Adipocyte (in vitro differentiated cells): ENCODE results near the gene CLPTM1L.

Experiments
- DNase-seq: peaks from one replicate; pipeline ENCODE4 v3.0.0-alpha.2; 2015; ENCODE audit warnings: low read depth
- H3K27me3 ChIP-seq: replicated peaks from 2 replicates; pipeline ENCODE4 v1.7.0; 2013; ENCODE audit warnings: mild to moderate bottlenecking, low read length, moderate library complexity; ENCODE audit not compliant: control insufficient read depth, insufficient read depth
- H3K36me3 ChIP-seq: 2 replicates; pipeline ENCODE4 v1.7.0; 2013; ENCODE audit warnings: low read length, mild to moderate bottlenecking, moderate library complexity; ENCODE audit not compliant: control insufficient read depth, insufficient read depth, severe bottlenecking
- H3K4me1 ChIP-seq: 2 replicates; pipeline ENCODE4 v1.7.0; 2013; ENCODE audit warnings: mild to moderate bottlenecking, low read length, moderate library complexity; ENCODE audit not compliant: control insufficient read depth, insufficient read depth
- H3K4me3 ChIP-seq: 2 replicates; pipeline ENCODE4 v1.7.0; 2013; ENCODE audit warnings: mild to moderate bottlenecking, low read length, moderate library complexity
- H3K9ac ChIP-seq: 2 replicates; pipeline ENCODE4 v1.7.0; 2013; ENCODE audit warnings: mild to moderate bottlenecking, low read length, moderate library complexity
- H3K9me3 ChIP-seq: 2 replicates; pipeline ENCODE4 v1.7.0; 2013; ENCODE audit warnings: mild to moderate bottlenecking, low read length, moderate library complexity; ENCODE audit not compliant: control insufficient read depth

The CLPTM1L gene

GRCh38 chr5:1357946-1358725 lies 13.2 kb upstream of the CLPTM1L start:
- H3K27me3 ChIP-seq, result peaks cover 80% of the 10 kb centered on the region

GRCh38 chr5:1356873-1357787 lies 12.2 kb upstream of the CLPTM1L start:
- no peak for DNase-seq
- H3K36me3 ChIP-seq, result no peaks in the 10 kb centered on the region
- H3K4me3 ChIP-seq, result no peak overlapping the region
- no peak overlapping the region for H3K9ac ChIP-seq
- peaks cover 76% of the 10 kb centered on the region for H3K27me3 ChIP-seq
- no peaks in the 10 kb centered on the region for H3K9me3 ChIP-seq
- no peaks in the 10 kb centered on the region for H3K4me1 ChIP-seq

More at GRCh38 chr5:1357946-1358725, 13.2 kb upstream of the CLPTM1L start:
- Histone ChIP-seq H3K4me1 (no peaks in the 10 kb centered on the region), H3K9me3 (no peaks in the 10 kb centered on the region), H3K36me3 (no peaks in the 10 kb centered on the region), H3K9ac (no peak overlapping the region), H3K4me3 (no peak overlapping the region)
- no peak for DNase-seq

DNA sequence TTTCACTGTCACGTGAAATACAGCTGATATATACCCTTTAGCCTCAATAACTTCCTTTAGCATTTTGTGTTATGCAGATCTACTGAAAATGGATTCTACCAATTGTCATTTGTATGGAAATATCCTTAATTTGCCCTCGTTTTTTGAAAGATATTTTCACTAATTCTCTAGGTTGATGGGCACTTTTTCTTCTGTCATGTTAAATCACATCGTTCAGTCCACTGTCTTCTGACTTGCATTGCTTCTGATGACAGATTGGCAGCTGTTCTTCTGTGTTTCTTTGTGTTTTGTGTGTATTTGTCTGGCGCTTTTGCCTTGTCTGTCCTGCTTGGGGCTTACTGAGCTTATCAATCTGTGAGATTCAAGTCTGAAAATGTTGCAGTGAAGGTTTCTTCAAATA lies 9.7 kb upstream of the CLPTM1L start:
- Histone ChIP-seq H3K4me3 (no peak overlapping the region), H3K36me3 (no peaks in the 10 kb centered on the region), H3K27me3 (peaks cover 56% of the 10 kb centered on the region), H3K9ac (no peak overlapping the region), H3K9me3 (peaks cover 2% of the 10 kb centered on the region), H3K4me1 (no peaks in the 10 kb centered on the region)
- no peak for DNase-seq

- no peak for DNase-seq
- Histone ChIP-seq H3K27me3 (peaks cover 37% of the 10 kb centered on the region), H3K9ac (no peak overlapping the region), H3K9me3 (peaks cover 2% of the 10 kb centered on the region), H3K4me1 (no peaks in the 10 kb centered on the region), H3K4me3 (no peak overlapping the region), H3K36me3 (no peaks in the 10 kb centered on the region)
These were observed 7.6 kb upstream of the CLPTM1L start for GRCh38 chr5:1352231-1353219.

DNA sequence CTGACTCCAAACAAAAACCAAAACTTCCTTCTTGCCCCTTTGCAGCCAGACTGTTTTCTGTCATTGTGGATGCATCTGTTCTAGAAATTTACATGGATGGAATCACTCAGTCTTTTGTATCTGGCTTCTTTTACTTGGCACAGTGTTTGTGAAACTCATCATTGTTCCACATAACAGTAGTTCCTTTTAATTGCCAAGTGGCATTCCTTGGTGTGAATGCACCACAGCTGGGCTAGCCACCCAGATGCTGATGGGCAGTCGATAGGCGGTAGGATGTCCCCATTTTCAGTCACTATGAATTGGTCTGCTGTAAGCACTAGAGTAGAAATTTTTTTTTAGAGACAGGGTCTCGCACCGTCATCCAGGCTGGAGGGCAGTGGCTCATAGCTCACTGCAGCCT lies 6.3 kb upstream of the CLPTM1L start:
- DNase-seq, result no peak
- Histone ChIP-seq H3K36me3 (no peaks in the 10 kb centered on the region), H3K9me3 (peaks cover 2% of the 10 kb centered on the region), H3K4me3 (no peak overlapping the region), H3K27me3 (peaks cover 23% of the 10 kb centered on the region), H3K4me1 (peaks cover 3% of the 10 kb centered on the region), H3K9ac (no peak overlapping the region)

GRCh38 chr5:1349246-1349645 lies 4.3 kb upstream of the CLPTM1L start:
- DNase-seq, result no peak
- Histone ChIP-seq H3K4me1 (peaks cover 10% of the 10 kb centered on the region), H3K4me3 (no peak overlapping the region), H3K36me3 (no peaks in the 10 kb centered on the region), H3K9me3 (peaks cover 2% of the 10 kb centered on the region), H3K9ac (no peak overlapping the region), H3K27me3 (peaks cover 8% of the 10 kb centered on the region)

DNA sequence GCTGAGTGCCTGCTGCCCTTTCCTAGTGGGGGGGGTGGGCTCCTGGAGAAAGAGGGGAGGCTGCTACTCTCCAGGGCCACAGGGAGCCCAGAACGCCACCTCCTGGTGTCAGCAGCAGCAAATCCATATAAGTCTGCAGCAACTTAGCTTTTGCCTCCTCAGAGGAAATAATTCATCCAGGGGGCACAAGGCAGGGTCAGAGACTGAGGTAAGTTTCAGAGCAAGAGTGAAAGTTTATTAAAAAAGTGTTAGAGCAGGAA lies 4.0 kb upstream of the CLPTM1L start:
- no peak overlapping the region for H3K9ac ChIP-seq
- no peaks in the 10 kb centered on the region for H3K36me3 ChIP-seq
- DNase-seq, result no peak
- peaks cover 14% of the 10 kb centered on the region for H3K4me1 ChIP-seq
- H3K27me3 ChIP-seq, result peaks cover 7% of the 10 kb centered on the region
- no peak overlapping the region for H3K4me3 ChIP-seq
- H3K9me3 ChIP-seq, result peaks cover 2% of the 10 kb centered on the region

GRCh38 chr5:1347571-1347970 lies 2.7 kb upstream of the CLPTM1L start:
- no peak overlapping the region for H3K9ac ChIP-seq
- H3K36me3 ChIP-seq, result peaks cover 1% of the 10 kb centered on the region
- no peak overlapping the region for H3K4me3 ChIP-seq
- no peak for DNase-seq
- no peaks in the 10 kb centered on the region for H3K27me3 ChIP-seq
- H3K9me3 ChIP-seq, result peaks cover 2% of the 10 kb centered on the region
- H3K4me1 ChIP-seq, result peaks cover 23% of the 10 kb centered on the region

DNA sequence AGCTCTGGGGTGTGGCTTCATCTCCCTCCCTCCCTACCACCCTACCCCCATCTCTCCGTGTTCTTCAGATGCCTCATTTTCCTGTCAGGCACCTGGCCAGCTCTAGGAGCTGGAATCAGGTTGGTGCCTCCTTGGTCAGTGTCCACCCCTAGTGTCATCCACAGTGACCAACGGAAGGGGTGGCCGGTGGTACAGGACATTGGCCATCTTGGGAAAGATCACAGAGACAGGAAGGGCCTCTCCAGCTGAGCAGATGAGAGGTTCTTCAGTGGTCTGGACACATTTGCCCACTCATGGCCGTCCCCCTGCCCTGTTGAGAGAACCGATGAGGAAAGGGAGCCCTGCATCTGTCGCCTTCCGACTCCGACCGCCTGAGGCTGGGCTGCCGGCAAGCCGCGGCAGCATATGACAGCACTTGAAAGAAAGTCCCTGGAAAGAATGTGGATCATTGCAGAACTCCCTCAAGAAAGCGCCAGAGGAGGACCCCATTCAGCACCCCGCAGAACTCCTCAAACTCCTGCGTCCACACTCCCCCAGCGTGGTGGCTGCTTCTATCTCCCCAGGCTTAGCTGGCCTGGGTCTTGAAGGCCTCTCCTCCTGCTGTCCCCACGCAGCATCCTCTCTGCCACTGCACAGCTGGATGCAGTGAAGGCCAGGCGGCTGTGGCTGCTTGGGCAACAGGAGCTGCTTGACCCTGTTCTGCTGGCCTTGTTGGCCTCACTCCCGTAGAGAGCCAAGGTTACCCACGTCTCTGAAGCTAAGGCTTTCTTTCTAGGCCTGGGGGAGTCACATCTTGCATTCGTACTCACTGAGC lies 1.9 kb upstream of the CLPTM1L start:
- Histone ChIP-seq H3K4me3 (no peak overlapping the region), H3K9me3 (peaks cover 2% of the 10 kb centered on the region), H3K36me3 (peaks cover 9% of the 10 kb centered on the region), H3K4me1 (peaks cover 23% of the 10 kb centered on the region), H3K27me3 (no peaks in the 10 kb centered on the region), H3K9ac (no peak overlapping the region)
- DNase-seq, result no peak

DNA sequence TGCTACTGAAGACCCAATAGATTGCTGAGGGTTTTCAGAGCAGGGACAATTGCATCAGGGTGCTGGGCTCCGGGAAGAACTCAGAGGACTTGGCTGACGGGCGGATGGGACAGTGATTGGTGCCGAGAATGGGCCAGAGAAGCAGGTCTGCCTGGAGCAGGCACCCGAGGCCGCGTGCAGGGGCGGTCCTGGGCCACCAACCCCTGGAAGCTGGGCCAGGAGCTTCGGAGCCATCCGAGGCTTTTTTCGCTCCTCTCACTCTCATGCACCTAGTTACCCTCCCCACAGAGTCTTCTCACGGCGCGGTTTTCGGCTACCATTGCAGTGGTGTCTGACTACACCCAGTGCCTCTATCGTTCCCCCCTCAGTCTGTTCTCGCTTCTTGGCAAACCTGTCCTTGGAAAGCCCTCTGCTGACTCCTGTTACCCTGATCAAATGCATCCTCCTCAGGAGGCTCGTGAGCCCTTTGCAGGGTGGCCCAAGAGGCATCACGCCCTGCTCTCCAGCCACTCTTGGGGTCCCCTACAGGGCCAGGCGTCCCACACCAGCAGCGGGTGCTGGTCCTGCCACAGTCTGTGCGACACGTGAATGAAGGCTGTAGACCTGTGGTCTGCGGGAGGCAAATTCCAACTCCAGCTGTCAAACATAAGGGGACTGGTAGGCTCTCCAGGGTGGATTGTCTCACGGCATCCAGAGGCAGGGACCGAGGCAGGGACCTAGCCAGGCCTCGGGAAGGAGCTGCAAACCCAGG lies 1.2 kb upstream of the CLPTM1L start:
- Histone ChIP-seq H3K4me1 (peaks cover 23% of the 10 kb centered on the region), H3K4me3 (peak overlapping the region; percentile 92), H3K9ac (peak overlapping the region; percentile 99), H3K9me3 (no peaks in the 10 kb centered on the region), H3K27me3 (no peaks in the 10 kb centered on the region), H3K36me3 (peaks cover 16% of the 10 kb centered on the region)
- DNase-seq, result no peak
